ENCODE measurements around the gene SLCO1B3. TPM values are rescaled to one million over a fixed set of nuclear protein-coding genes. Genes with fewer than 3 reads are reported as not detected.

Gene SLCO1B3
- total RNA-seq, 1 donor from 2014 or later: not detected

DNA sequence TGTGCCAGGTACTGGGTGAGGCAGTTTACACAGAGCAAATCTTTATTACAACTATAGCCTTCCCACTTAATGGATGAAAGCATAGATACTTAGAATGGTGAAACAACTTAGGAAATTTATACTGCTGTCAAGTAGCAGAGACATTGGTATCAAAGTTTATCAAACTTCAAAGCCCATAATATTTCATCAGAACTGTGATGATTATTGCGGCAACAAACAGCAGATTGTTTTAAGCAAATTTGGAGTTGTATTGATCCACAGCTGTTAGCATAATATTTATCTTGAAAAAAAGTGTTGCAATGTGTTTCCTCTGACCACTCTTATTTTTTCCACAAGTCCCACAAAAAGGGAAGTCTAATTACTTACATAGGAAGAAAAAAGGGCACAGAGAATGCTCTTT is 2.0 kb upstream of the SLCO1B3 start:
- H3K9me3 ChIP-seq: no peaks in the 10 kb centered on the region
- DNase-seq (ENCODE audit: low spot score in 2 of 2): no peak
- H3K4me1 ChIP-seq: no peaks in the 10 kb centered on the region
- no peaks in the 10 kb centered on the region for H3K27me3 ChIP-seq
- TF ChIP-seq, protein P1, sequence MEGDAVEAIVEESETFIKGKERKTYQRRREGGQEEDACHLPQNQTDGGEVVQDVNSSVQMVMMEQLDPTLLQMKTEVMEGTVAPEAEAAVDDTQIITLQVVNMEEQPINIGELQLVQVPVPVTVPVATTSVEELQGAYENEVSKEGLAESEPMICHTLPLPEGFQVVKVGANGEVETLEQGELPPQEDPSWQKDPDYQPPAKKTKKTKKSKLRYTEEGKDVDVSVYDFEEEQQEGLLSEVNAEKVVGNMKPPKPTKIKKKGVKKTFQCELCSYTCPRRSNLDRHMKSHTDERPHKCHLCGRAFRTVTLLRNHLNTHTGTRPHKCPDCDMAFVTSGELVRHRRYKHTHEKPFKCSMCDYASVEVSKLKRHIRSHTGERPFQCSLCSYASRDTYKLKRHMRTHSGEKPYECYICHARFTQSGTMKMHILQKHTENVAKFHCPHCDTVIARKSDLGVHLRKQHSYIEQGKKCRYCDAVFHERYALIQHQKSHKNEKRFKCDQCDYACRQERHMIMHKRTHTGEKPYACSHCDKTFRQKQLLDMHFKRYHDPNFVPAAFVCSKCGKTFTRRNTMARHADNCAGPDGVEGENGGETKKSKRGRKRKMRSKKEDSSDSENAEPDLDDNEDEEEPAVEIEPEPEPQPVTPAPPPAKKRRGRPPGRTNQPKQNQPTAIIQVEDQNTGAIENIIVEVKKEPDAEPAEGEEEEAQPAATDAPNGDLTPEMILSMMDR (IDR thresholded peaks at IDR 0.05): no peak
- no peaks in the 10 kb centered on the region for H3K36me3 ChIP-seq
- no peak overlapping the region for H3K27ac ChIP-seq
- no peak overlapping the region for H3K4me3 ChIP-seq
- intact Hi-C loops (cut with DNase I): no loop called here

DNA sequence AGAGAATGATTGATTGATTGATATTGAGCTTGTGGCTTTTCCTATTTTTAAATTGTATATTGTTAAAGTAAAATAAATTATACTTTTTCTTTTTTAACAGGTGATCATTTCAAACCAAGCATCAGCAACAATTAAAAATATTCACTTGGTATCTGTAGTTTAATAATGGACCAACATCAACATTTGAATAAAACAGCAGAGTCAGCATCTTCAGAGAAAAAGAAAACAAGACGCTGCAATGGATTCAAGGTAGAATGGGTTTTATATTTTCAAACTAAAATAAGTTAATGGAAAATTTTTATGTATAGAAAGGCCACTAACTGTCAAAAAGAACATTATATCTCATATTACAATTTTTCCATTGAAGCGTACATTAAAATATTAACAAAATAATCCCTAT is 5.1 kb downstream of the SLCO1B3 start:
- TF ChIP-seq, protein P1 (IDR thresholded peaks at IDR 0.05): no peak
- Histone ChIP-seq H3K4me1 (no peaks in the 10 kb centered on the region), H3K4me3 (no peak overlapping the region), H3K27ac (no peak overlapping the region), H3K9me3 (no peaks in the 10 kb centered on the region), H3K36me3 (no peaks in the 10 kb centered on the region), H3K27me3 (no peaks in the 10 kb centered on the region)
- DNase-seq (ENCODE audit: low spot score in 2 of 2): no peak
- intact Hi-C loops (cut with DNase I): no loop called here

DNA sequence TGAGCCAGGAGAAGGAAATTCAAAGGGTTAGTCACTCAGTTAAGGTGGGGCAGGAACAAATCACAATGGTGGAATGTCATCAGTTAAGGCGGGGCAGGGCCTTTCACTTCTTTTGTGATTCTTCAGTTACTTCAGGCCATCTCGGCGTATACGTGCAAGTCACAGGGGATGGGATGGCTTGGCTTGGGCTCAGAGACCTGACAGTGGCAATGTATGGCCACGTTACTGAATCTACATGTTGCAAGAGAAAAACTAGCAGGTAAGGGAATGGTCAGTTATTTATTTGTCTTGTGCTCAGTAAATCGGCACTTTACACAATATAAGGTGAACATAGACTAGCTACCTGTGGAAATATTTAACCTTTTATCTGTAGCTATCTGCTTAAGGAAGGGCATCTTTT is 11.9 kb downstream of the SLCO1B3 start:
- TF ChIP-seq, protein P1 (IDR thresholded peaks at IDR 0.05): no peak
- Histone ChIP-seq H3K27ac (no peak overlapping the region), H3K4me3 (no peak overlapping the region), H3K36me3 (no peaks in the 10 kb centered on the region), H3K27me3 (no peaks in the 10 kb centered on the region), H3K4me1 (no peaks in the 10 kb centered on the region), H3K9me3 (no peaks in the 10 kb centered on the region)
- intact Hi-C loops (cut with DNase I): no loop called here
- DNase-seq (ENCODE audit: low spot score in 2 of 2): no peak

DNA sequence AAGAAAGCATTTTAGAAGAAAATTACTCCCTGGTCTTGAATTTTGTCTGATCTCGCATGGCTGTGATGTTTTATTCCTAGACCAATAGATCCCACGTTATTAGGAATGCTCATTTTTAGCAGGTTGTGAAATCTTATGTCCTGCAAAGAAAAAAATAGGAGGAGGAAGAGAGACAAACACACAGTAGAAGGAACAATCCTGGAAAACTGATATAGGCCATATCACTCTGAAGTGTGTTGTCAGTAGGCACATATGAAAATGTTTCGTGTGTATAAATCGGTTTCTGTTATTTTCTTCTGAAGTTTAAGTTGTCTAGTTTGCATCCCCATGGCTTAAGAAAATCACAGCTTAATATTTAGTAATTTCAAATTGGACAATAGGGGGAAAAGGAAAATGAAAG is 12.4 kb downstream of the SLCO1B3 start:
- intact Hi-C loops (cut with DNase I): no loop called here
- no peaks in the 10 kb centered on the region for H3K27me3 ChIP-seq
- H3K4me1 ChIP-seq: no peaks in the 10 kb centered on the region
- H3K27ac ChIP-seq: no peak overlapping the region
- no peak overlapping the region for H3K4me3 ChIP-seq
- TF ChIP-seq, protein P1 (IDR thresholded peaks at IDR 0.05): no peak
- DNase-seq (ENCODE audit: low spot score in 2 of 2): no peak
- no peaks in the 10 kb centered on the region for H3K9me3 ChIP-seq
- H3K36me3 ChIP-seq: no peaks in the 10 kb centered on the region

DNA sequence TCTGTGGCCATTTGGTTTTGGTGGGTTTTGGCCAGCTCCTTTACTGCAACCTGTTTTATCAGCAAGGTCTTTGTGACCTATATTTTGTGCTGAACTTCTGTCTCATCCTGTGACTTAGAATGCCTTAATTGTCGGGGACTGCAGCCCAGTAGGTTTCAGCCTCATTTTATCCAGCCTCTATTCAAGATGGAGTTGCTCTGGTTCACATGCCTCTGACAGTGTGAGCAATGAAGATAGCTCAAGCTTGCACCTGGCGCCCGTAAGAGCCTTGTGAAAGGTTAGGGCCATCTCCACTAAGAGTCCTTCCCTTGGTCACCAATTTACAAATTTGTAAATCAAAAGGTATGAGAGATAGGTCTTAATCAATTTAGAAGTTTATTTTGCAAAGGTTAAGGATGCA is 19.4 kb downstream of the SLCO1B3 start:
- Histone ChIP-seq H3K27ac (no peak overlapping the region), H3K27me3 (no peaks in the 10 kb centered on the region), H3K4me1 (no peaks in the 10 kb centered on the region), H3K4me3 (no peak overlapping the region), H3K9me3 (no peaks in the 10 kb centered on the region), H3K36me3 (no peaks in the 10 kb centered on the region)
- DNase-seq (ENCODE audit: low spot score in 2 of 2): no peak
- TF ChIP-seq, protein P1 (IDR thresholded peaks at IDR 0.05): no peak
- intact Hi-C loops (cut with DNase I): no loop called here

DNA sequence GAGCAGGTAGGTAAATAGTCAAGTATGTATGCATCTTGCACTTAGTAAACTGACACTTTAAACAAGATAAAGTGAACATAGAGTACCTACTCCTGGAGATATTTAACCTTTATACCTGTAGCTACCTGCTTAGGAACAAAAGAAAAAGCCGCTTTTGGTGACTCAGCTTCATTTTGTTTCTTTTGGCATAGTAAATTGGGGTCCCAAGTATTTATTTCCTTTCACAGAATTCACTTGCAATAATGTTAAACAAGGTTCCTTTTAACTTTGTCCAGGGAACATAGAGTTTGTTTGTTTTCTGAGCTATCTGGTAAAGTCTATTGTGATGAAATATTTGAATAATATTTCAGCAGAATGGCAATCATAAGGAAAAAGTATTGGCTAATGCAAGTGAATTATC is 20.0 kb downstream of the SLCO1B3 start:
- Histone ChIP-seq H3K36me3 (no peaks in the 10 kb centered on the region), H3K4me3 (no peak overlapping the region), H3K4me1 (no peaks in the 10 kb centered on the region), H3K9me3 (no peaks in the 10 kb centered on the region), H3K27me3 (no peaks in the 10 kb centered on the region), H3K27ac (no peak overlapping the region)
- TF ChIP-seq, protein P1 (IDR thresholded peaks at IDR 0.05): no peak
- intact Hi-C loops (cut with DNase I): no loop called here
- DNase-seq (ENCODE audit: low spot score in 2 of 2): no peak

Measured in ascending aorta (tissue), 2 donors.